GM10266 (cell line): ENCODE data around the gene SERP2.

Source experiments
- DNase-seq: peaks from one replicate; pipeline ENCODE4 v3.0.0; 2012; ENCODE audit errors: extremely low spot score
- CTCF ChIP-seq: IDR thresholded peaks from 2 replicates; pipeline ENCODE4 v1.5.1; 2012; ENCODE audit warnings: mild to moderate bottlenecking, low read depth; ENCODE audit not compliant: control insufficient read depth, insufficient read depth; ENCODE audit errors: missing control alignments

Gene SERP2

GRCh38 chr13:44434766-44435141, 61.1 kb downstream of the SERP2 start:
- TF ChIP-seq CTCF = no peak
- DNase-seq = no peak

- DNase-seq = peak; percentile 88
- no peak for TF ChIP-seq CTCF
Observed at GRCh38 chr13:44435142-44435918, 61.7 kb downstream of the SERP2 start.

DNA sequence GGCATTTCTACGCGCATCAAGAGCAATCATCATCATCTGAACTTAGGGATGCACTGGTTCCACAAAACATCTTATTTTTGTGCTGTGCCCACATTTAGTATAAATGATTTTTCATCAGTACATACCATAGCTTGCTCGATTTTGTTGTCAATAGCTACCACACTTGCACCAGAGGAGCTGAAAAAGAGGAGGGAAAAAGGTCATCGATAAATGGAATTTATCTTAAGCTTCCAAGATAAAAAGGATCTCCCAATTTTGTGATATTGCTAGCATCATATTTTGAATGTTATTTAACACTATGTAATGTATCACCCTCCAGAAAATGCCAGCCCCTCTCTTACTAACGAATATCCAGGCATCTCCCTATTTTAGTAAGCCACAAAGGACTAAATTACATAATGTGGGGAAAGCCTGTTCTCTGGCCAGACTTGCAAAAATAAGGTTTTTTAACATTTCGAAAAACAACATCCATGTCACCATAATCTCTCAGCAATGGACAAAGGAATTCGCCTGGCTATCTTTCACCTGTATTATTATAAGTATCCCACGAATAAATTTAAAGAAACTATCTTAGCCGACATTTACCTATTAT, 62.4 kb downstream of the SERP2 start:
- TF ChIP-seq CTCF = no peak
- no peak for DNase-seq

DNA sequence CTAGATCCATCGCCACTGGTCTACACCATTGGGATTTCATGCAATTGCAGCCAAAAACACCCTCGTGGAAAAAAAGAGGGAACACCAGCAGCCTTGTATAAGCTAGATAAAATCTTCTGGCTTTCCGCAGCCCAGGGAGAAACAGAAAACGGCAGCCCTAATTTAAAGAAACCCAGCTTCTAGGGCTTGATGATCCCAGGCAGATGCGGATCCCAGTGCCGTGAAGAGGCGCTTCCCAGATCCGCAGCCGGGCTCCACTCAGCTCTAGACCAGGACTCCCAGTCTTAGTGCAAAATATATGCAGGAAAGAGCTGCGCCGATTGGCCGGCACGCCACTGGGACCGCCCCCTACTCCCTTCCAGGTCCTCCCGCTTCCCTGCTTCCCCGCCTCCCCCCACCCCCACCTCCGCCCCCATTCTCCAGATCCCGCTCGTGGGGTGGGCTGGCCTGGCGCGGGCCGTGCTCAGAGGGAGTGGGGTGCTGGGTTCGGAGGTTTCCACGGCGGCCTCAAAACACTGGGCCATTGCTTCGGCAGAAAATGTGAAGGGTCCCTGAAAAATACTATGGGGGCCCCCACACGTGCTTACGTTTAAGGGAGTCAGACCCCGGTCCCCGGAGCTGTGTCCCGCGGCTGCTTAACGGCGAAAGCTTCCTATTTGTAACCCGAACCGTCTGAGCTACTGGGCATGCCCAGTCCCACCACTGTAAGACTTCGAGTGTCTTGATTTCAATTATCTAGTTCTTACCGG, 63.1 kb downstream of the SERP2 start:
- TF ChIP-seq CTCF = no peak

GRCh38 chr13:44437356-44438233, 64.0 kb downstream of the SERP2 start:
- DNase-seq = peak; percentile 44
- peak; percentile 32 for TF ChIP-seq CTCF

More for the DNA sequence above, 63.1 kb downstream of the SERP2 start:
- peak; percentile 53 for DNase-seq

- peak; percentile 0 for TF ChIP-seq CTCF
Observed at GRCh38 chr13:44438234-44438579, 64.6 kb downstream of the SERP2 start.

More at GRCh38 chr13:44438234-44438579, 64.6 kb downstream of the SERP2 start:
- DNase-seq = no peak
